ENCODE results near the gene MYO1A. TPM values are rescaled to one million over a fixed set of nuclear protein-coding genes. Genes with fewer than 3 reads are reported as not detected.

MYO1A gene
- total RNA-seq, 1 experiment from 2014 or later = 0.26 TPM

- no peak overlapping the region for H3K18ac ChIP-seq (ENCODE audit: insufficient read length, low read depth, low read length)
- no peak overlapping the region for H2BK15ac ChIP-seq (ENCODE audit: low read depth, low read length)
- H3K79me2 ChIP-seq (ENCODE audit: insufficient read depth, low read length) = no peaks in the 10 kb centered on the region; the same call in 1 of the 2 replicates
- no peaks in the 10 kb centered on the region for H4K20me1 ChIP-seq (ENCODE audit: control insufficient read depth, insufficient read depth, insufficient read length)
- H3T11ph ChIP-seq (ENCODE audit: low read length) = no peak overlapping the region
- H3K9me3 ChIP-seq (ENCODE audit: control insufficient read depth, low read depth, low read length) = no peaks in the 10 kb centered on the region
- H3K4me2 ChIP-seq (ENCODE audit: insufficient read depth, insufficient read length, low read length) = no peak overlapping the region
- H3K23ac ChIP-seq (ENCODE audit: insufficient read length, low read depth, low read length) = no peak overlapping the region
- no peaks in the 10 kb centered on the region for H3K27me3 ChIP-seq (ENCODE audit: insufficient read depth, low read length)
- H3K56ac ChIP-seq (ENCODE audit: insufficient read length, low read depth, low read length) = no peak overlapping the region
- no peaks in the 10 kb centered on the region; the same call in 1 of the 2 replicates for H3K27me3 Mint-ChIP-seq (ENCODE audit: low read depth)
- H3K9me3 Mint-ChIP-seq = no peaks in the 10 kb centered on the region
- H3K23me2 ChIP-seq (ENCODE audit: insufficient read length, low read depth, low read length, poor library complexity, severe bottlenecking) = peaks cover 2% of the 10 kb centered on the region
- peaks cover 51 to 57% of the 10 kb centered on the region in 2 experiments for H3K4me1 Mint-ChIP-seq
- no peak for TF ChIP-seq CTCF (conservative IDR thresholded peaks at IDR 0.05)
- H3K4me3 Mint-ChIP-seq = peak overlapping the region; percentile 40 to 55; a peak in 3 of 5 replicates
- H3K14ac ChIP-seq (ENCODE audit: insufficient read depth, low read length) = no peak overlapping the region
- WGBS (ENCODE audit: extremely low coverage, insufficient read length, low lambda C conversion rate) = no CpG with 5 or more reads among the region's 25 CpGs
- H4K8ac ChIP-seq (replicated peaks; ENCODE audit: insufficient read length, low read depth, low read length) = no peak overlapping the region
- H3K27ac Mint-ChIP-seq = peak overlapping the region in 2 of 3 experiments; percentile 83 to 89; a peak in 4 of 7 replicates
- H4K5ac ChIP-seq (ENCODE audit: insufficient read length, low read depth, low read length) = no peak overlapping the region
- H3K79me1 ChIP-seq (ENCODE audit: insufficient read depth, low read depth, low read length, poor library complexity, severe bottlenecking) = no peaks in the 10 kb centered on the region
- H2BK5ac ChIP-seq (ENCODE audit: insufficient read length, low read length) = no peak overlapping the region
- H3K4ac ChIP-seq (ENCODE audit: low read depth, low read length) = no peak overlapping the region
- DNase-seq = no peak
- H3K4me1 ChIP-seq (ENCODE audit: insufficient read depth, low read length) = no peaks in the 10 kb centered on the region; the same call in 1 of the 2 replicates
- no peak overlapping the region for H2AFZ ChIP-seq (ENCODE audit: low read length)
- no peak overlapping the region for H3K27ac ChIP-seq (ENCODE audit: insufficient read length, low read depth, low read length)
- no peak overlapping the region for H3K9ac ChIP-seq (ENCODE audit: extremely low read depth, insufficient read length, low read length)
- H2BK120ac ChIP-seq (ENCODE audit: low read depth, low read length, poor library complexity, severe bottlenecking) = no peak overlapping the region
- H2BK20ac ChIP-seq (ENCODE audit: low read depth, low read length, poor library complexity, severe bottlenecking) = no peak overlapping the region
- no peak overlapping the region for H4K91ac ChIP-seq (ENCODE audit: insufficient read length, low read depth, low read length)
- H2BK12ac ChIP-seq (ENCODE audit: insufficient read length, low read depth, low read length) = no peak overlapping the region
- peaks cover 15 to 65% (median 51%) of the 10 kb centered on the region in 3 experiments for H3K36me3 Mint-ChIP-seq (ENCODE audit: insufficient read depth in 1 of 3, low read depth in 3 of 3)
- no peak overlapping the region for H2AK5ac ChIP-seq (ENCODE audit: insufficient read length, low read length)
These were observed 42.0 kb upstream of the MYO1A start for GRCh38 chr12:57091638-57092528.

Data from H9 (cell line).